Gastroesophageal sphincter (tissue), 3 donors: ENCODE data around the gene PSD.

Experiments
- EP300 ChIP-seq: sonication (generic); formaldehyde crosslinking; IDR thresholded peaks from one replicate; pipeline ENCODE4 v1.6.1; 2017; ENCODE audit warnings: antibody characterized with exemption, mild to moderate bottlenecking
- POLR2A ChIP-seq, 2 donors: fragments of 450-650 bp; IDR thresholded peaks; one replicate each; pipeline ENCODE4 v1.6.1; 2017; ENCODE audit warnings: antibody characterized with exemption in 2 of 2, mild to moderate bottlenecking in 2 of 2, moderate library complexity in 1 of 2
- TF ChIP-seq, protein P1 (sequence below), 4 experiments: fragments of 200-600 bp in 2 of 4; fragments of 450-650 bp in 2 of 4; sonication (generic) in 1 of 4; IDR thresholded peaks; one replicate each; pipeline ENCODE4 v1.5.1; 2017 to 2019; ENCODE audit warnings: antibody characterized with exemption in 4 of 4, mild to moderate bottlenecking in 2 of 4, moderate library complexity in 2 of 4

DNA sequence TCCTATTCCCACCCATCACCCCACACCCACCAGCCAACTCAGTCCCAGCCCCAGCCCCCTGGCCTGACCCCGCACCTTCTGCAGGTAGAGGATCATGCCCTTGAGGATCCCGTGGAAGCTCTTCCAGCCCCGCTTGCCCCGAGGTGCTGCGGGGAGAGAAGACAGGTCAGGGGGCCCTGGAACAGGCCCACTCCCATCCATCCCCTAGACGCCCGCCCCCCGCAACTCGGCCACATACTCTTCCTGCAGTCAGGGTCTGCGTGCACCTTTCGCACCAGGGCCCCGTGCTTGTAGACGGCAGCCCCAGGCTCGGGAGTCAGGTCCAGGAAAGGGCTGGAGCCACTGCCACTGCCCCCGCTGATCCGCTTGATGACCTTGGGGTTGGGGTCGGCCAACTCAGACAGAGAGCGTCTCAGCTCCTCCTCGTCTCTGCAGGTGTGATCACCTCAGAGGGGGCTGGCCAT lies 13.4 kb downstream of the PSD start:
- TF ChIP-seq POLR2A (IDR thresholded peaks at IDR 0.05), result no peak
- TF ChIP-seq, protein P1, sequence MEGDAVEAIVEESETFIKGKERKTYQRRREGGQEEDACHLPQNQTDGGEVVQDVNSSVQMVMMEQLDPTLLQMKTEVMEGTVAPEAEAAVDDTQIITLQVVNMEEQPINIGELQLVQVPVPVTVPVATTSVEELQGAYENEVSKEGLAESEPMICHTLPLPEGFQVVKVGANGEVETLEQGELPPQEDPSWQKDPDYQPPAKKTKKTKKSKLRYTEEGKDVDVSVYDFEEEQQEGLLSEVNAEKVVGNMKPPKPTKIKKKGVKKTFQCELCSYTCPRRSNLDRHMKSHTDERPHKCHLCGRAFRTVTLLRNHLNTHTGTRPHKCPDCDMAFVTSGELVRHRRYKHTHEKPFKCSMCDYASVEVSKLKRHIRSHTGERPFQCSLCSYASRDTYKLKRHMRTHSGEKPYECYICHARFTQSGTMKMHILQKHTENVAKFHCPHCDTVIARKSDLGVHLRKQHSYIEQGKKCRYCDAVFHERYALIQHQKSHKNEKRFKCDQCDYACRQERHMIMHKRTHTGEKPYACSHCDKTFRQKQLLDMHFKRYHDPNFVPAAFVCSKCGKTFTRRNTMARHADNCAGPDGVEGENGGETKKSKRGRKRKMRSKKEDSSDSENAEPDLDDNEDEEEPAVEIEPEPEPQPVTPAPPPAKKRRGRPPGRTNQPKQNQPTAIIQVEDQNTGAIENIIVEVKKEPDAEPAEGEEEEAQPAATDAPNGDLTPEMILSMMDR (IDR thresholded peaks at IDR 0.05), result no peak
- no peak for TF ChIP-seq EP300
